Liver (tissue), 2 donors: ENCODE results near the gene SPATS2L.

ENCODE experiments used
- CTCF ChIP-seq: fragments of 150-350 bp; IDR thresholded peaks from 2 replicates; pipeline ENCODE4 v1.5.1; 2017; ENCODE audit warnings: improper control_type of control experiment, low read depth, low read length; ENCODE audit not compliant: missing input control
- YY1 ChIP-seq: IDR thresholded peaks from 2 replicates; pipeline ENCODE4 v1.6.1; 2016; ENCODE audit warnings: antibody characterized with exemption, mild to moderate bottlenecking
- donor health status: healthy.

GRCh38 chr2:200300638-200301314 is 5.7 kb upstream of the SPATS2L start:
- TF ChIP-seq CTCF, result no peak
- no peak for TF ChIP-seq YY1
